WTC11 (cell line): Measurements from ENCODE around the gene CLDN6. TPM values are rescaled to one million over a fixed set of nuclear protein-coding genes. Genes with fewer than 3 reads are reported as not detected.

Experiments
- ATAC-seq: fragments of 200-7000 bp; cut with Tn5 transposase; 2 replicates; pipeline ENCODE4 v1.10.0; 2021; ENCODE audit warnings: mild to moderate bottlenecking, moderate library complexity
- CTCF ChIA-PET: fragments of 300-600 bp; sonication (Branson Sonifier 250); formaldehyde crosslinking; loops from one replicate; lab custom pipeline; 2021; ENCODE audit warnings: antibody characterized with exemption; lab: Charles Lee
- POLR2A ChIA-PET: fragments of 350-600 bp; sonication (Branson Sonifier 250); formaldehyde crosslinking; loops from one replicate; lab custom pipeline; 2021; ENCODE audit warnings: antibody characterized with exemption; lab: Charles Lee
- DNase-seq: peaks from one replicate; pipeline ENCODE4 v3.0.0; 2021; ENCODE audit warnings: low spot score
- H3K27ac Mint-ChIP-seq: 2 replicates; pipeline ENCODE4 v1.8.0; 2021; ENCODE audit warnings: mixed read lengths
- H3K27me3 Mint-ChIP-seq: 2 replicates; pipeline ENCODE4 v1.8.0; 2021; ENCODE audit warnings: low read depth, mild to moderate bottlenecking, moderate library complexity, mixed read lengths
- H3K36me3 Mint-ChIP-seq: 2 replicates; pipeline ENCODE4 v1.8.0; 2021; ENCODE audit warnings: mixed read lengths
- H3K4me1 Mint-ChIP-seq: 2 replicates; pipeline ENCODE4 v1.8.0; 2022; ENCODE audit warnings: mixed read lengths
- H3K4me3 Mint-ChIP-seq: 2 replicates; pipeline ENCODE4 v1.8.0; 2021; ENCODE audit warnings: mild to moderate bottlenecking, moderate library complexity, mixed read lengths
- H3K9me3 Mint-ChIP-seq: 2 replicates; pipeline ENCODE4 v1.8.0; 2021; ENCODE audit warnings: mixed read lengths
- ATF1 ChIP-seq: sonication (generic); formaldehyde crosslinking; IDR thresholded peaks from 2 replicates; pipeline ENCODE4 v1.8.1; 2023; ENCODE audit warnings: mild to moderate bottlenecking, moderate library complexity, missing genetic modification reagents
- EMX1 ChIP-seq: fragments of 250-450 bp; sonication (Bioruptor Pico); IDR thresholded peaks from 2 replicates; pipeline ENCODE4 v1.8.0; 2021; ENCODE audit warnings: mild to moderate bottlenecking
- FOXP4 ChIP-seq: sonication (generic); formaldehyde crosslinking; IDR thresholded peaks from 2 replicates; pipeline ENCODE4 v1.8.0; 2022; ENCODE audit warnings: mild to moderate bottlenecking, missing genetic modification reagents
- GRHL2 ChIP-seq: fragments of 250-450 bp; sonication (Bioruptor Pico); IDR thresholded peaks from 2 replicates; pipeline ENCODE4 v1.8.0; 2022; ENCODE audit warnings: mild to moderate bottlenecking, moderate library complexity; ENCODE audit not compliant: insufficient replicate concordance, severe bottlenecking
- GTF2I ChIP-seq: fragments of 250-450 bp; sonication (Bioruptor Pico); conservative IDR thresholded peaks from 2 replicates; pipeline ENCODE4 v1.4.0; 2021; ENCODE audit warnings: mild to moderate bottlenecking
- HMGXB4 ChIP-seq: sonication (generic); formaldehyde crosslinking; IDR thresholded peaks from 2 replicates; pipeline ENCODE4 v1.8.1; 2023; ENCODE audit warnings: mild to moderate bottlenecking, moderate library complexity, missing genetic modification reagents
- NFATC4 ChIP-seq: fragments of 250-450 bp; sonication (Bioruptor Pico); IDR thresholded peaks from 2 replicates; pipeline ENCODE4 v1.9.0; 2021; ENCODE audit warnings: mild to moderate bottlenecking
- NFE2L1 ChIP-seq: sonication (generic); formaldehyde crosslinking; IDR thresholded peaks from 2 replicates; pipeline ENCODE4 v1.8.1; 2023; ENCODE audit warnings: missing genetic modification reagents
- OVOL2 ChIP-seq: fragments of 250-450 bp; sonication (Bioruptor Pico); IDR thresholded peaks from 2 replicates; pipeline ENCODE4 v1.9.0; 2021; ENCODE audit warnings: mild to moderate bottlenecking, borderline replicate concordance
- SOX15 ChIP-seq: fragments of 250-450 bp; sonication (Bioruptor Pico); IDR thresholded peaks from 2 replicates; pipeline ENCODE4 v1.9.0; 2021; ENCODE audit warnings: mild to moderate bottlenecking
- SP1 ChIP-seq: sonication (generic); formaldehyde crosslinking; conservative IDR thresholded peaks from 2 replicates; pipeline ENCODE4 v1.8.1; 2022; ENCODE audit warnings: missing genetic modification reagents
- TEAD1 ChIP-seq: sonication (generic); formaldehyde crosslinking; IDR thresholded peaks from 2 replicates; pipeline ENCODE4 v1.8.0; 2022; ENCODE audit warnings: mild to moderate bottlenecking, missing genetic modification reagents
- USF1 ChIP-seq: sonication (generic); formaldehyde crosslinking; IDR thresholded peaks from 2 replicates; pipeline ENCODE4 v1.8.0; 2022; ENCODE audit warnings: mild to moderate bottlenecking, missing genetic modification reagents
- ZNF396 ChIP-seq: fragments of 250-450 bp; sonication (Bioruptor Pico); IDR thresholded peaks from 2 replicates; pipeline ENCODE4 v1.8.0; 2021; ENCODE audit warnings: mild to moderate bottlenecking, moderate library complexity, borderline replicate concordance
- total RNA-seq: library from RNA; stranded (reverse); gene quantifications from 3 replicates; pipeline ENCODE4 v1.2.3, GENCODE V29; 2021
- TF ChIP-seq, protein P1 (sequence below): fragments of 250-450 bp; sonication (Bioruptor Pico); IDR thresholded peaks from 2 replicates; pipeline ENCODE4 v1.9.0; 2021; ENCODE audit warnings: moderate library complexity, mild to moderate bottlenecking, inconsistent platforms, borderline replicate concordance
- TF ChIP-seq, protein P2 (sequence below): sonication (generic); formaldehyde crosslinking; IDR thresholded peaks from 2 replicates; pipeline ENCODE4 v1.8.1; 2022; ENCODE audit warnings: mild to moderate bottlenecking, missing genetic modification reagents, moderate library complexity, borderline replicate concordance
- TF ChIP-seq, protein P3 (sequence below): sonication (generic); formaldehyde crosslinking; IDR thresholded peaks from 2 replicates; pipeline ENCODE4 v1.8.1; 2022; ENCODE audit warnings: mild to moderate bottlenecking, moderate library complexity, missing genetic modification reagents
- TF ChIP-seq, protein P4 (sequence below): sonication (generic); formaldehyde crosslinking; IDR thresholded peaks from 2 replicates; pipeline ENCODE4 v1.8.0; 2023; ENCODE audit warnings: missing genetic modification reagents

CLDN6 gene
- total RNA-seq, 1 experiment from 2014 or later: 746 TPM

DNA sequence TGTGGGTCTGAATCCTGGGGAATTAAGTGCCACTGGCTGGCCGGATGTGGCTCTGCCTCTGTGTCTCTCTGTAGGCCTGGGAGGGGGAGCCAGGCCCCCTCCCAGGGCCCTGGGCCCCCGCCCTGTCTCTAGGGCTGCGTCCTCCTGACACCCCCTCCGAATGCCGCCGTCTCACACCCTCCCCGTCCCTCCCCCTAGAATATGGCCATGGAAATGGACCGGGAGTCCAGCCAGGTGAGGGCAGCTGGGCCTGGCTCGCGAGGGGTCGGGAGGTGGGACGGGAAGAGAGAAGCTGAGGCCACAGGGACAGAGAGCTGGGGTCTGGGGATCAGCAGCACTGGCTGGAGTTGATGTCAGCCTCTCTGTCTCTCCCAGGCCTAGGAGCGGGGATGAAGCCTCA lies 21.7 kb downstream of the CLDN6 start:
- Mint-ChIP-seq H3K27ac (no peak overlapping the region), H3K36me3 (no peaks in the 10 kb centered on the region), H3K27me3 (no peaks in the 10 kb centered on the region), H3K9me3 (no peaks in the 10 kb centered on the region), H3K4me3 (no peak overlapping the region), H3K4me1 (no peaks in the 10 kb centered on the region; the same call in 1 of the 2 replicates)
- TF ChIP-seq ATF1 (CRISPR knock-in tag) (no peak), FOXP4 (CRISPR knock-in tag) (no peak), HMGXB4 (CRISPR knock-in tag) (no peak), NFATC4 (CRISPR knock-in tag) (no peak), EMX1 (CRISPR knock-in tag) (no peak), GTF2I (CRISPR knock-in tag) (no peak), USF1 (no peak), SOX15 (CRISPR knock-in tag) (no peak), ZNF396 (no peak), TEAD1 (no peak), OVOL2 (no peak), NFE2L1 (CRISPR knock-in tag) (no peak), SP1 (CRISPR knock-in tag) (no peak), GRHL2 (CRISPR knock-in tag) (no peak)
- TF ChIP-seq, protein P1, sequence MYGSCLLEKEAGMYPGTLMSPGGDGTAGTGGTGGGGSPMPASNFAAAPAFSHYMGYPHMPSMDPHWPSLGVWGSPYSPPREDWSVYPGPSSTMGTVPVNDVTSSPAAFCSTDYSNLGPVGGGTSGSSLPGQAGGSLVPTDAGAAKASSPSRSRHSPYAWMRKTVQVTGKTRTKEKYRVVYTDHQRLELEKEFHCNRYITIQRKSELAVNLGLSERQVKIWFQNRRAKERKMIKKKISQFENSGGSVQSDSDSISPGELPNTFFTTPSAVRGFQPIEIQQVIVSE (CRISPR knock-in tag): no peak
- TF ChIP-seq, protein P2, sequence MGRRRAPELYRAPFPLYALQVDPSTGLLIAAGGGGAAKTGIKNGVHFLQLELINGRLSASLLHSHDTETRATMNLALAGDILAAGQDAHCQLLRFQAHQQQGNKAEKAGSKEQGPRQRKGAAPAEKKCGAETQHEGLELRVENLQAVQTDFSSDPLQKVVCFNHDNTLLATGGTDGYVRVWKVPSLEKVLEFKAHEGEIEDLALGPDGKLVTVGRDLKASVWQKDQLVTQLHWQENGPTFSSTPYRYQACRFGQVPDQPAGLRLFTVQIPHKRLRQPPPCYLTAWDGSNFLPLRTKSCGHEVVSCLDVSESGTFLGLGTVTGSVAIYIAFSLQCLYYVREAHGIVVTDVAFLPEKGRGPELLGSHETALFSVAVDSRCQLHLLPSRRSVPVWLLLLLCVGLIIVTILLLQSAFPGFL: no peak
- TF ChIP-seq, protein P3, sequence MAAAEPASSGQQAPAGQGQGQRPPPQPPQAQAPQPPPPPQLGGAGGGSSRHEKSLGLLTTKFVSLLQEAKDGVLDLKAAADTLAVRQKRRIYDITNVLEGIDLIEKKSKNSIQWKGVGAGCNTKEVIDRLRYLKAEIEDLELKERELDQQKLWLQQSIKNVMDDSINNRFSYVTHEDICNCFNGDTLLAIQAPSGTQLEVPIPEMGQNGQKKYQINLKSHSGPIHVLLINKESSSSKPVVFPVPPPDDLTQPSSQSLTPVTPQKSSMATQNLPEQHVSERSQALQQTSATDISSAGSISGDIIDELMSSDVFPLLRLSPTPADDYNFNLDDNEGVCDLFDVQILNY (CRISPR knock-in tag): no peak
- TF ChIP-seq, protein P4, sequence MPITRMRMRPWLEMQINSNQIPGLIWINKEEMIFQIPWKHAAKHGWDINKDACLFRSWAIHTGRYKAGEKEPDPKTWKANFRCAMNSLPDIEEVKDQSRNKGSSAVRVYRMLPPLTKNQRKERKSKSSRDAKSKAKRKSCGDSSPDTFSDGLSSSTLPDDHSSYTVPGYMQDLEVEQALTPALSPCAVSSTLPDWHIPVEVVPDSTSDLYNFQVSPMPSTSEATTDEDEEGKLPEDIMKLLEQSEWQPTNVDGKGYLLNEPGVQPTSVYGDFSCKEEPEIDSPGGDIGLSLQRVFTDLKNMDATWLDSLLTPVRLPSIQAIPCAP (CRISPR knock-in tag): no peak
- CTCF ChIA-PET: interaction anchor here (1.0 to 2.3 kb wide), 8 partner anchors 13 to 113 kb away, joined by 3 to 14 read pairs (median 4); partner anchors contain the start of genes CLDN6 and FLYWCH2
- ATAC-seq: no peak
- POLR2A ChIA-PET: interaction anchor here (0.6 to 0.8 kb wide), 2 partner anchors 11 to 16 kb away, joined by 3 read pairs; no protein-coding TSS in a partner anchor
- no peak for DNase-seq
